CD14-positive monocyte (primary cell): Measurements from ENCODE around the gene ATP5PO. TPM values are rescaled to one million over a fixed set of nuclear protein-coding genes. Genes with fewer than 3 reads are reported as not detected.

Experiments
- DNase-seq, 3 donors: peaks; one replicate each; pipeline ENCODE4 v3.0.0-alpha.2; 2011 to 2022
- H2AFZ ChIP-seq: 2 replicates; pipeline ENCODE4 v1.6.0; 2012; ENCODE audit warnings: mild to moderate bottlenecking, low read depth, low read length, inconsistent platforms; ENCODE audit not compliant: insufficient read depth, poor library complexity, severe bottlenecking
- H3K27ac ChIP-seq, 2 donors: 1 replicate in 1 of 2; 2 replicates in 1 of 2; pipeline ENCODE4 v1.5.1; 2012 to 2013; ENCODE audit warnings: low read length in 2 of 2, control low read depth in 1 of 2, inconsistent platforms in 1 of 2, low read depth in 1 of 2, mild to moderate bottlenecking in 1 of 2
- H3K27me3 ChIP-seq, 2 donors: one replicate each; pipeline versions ENCODE4 v1.6.0 to v1.6.1; 2011 to 2013; ENCODE audit warnings: low read length in 2 of 2; ENCODE audit not compliant: control insufficient read depth in 2 of 2, insufficient read depth in 2 of 2
- H3K36me3 ChIP-seq, 2 donors: replicated peaks in 1 of 2; 1 replicate in 1 of 2; 2 replicates in 1 of 2; pipeline versions ENCODE4 v1.5.1 to v1.6.1; 2012 to 2013; ENCODE audit warnings: low read length in 2 of 2, control low read depth in 1 of 2, inconsistent platforms in 1 of 2, mild to moderate bottlenecking in 1 of 2; ENCODE audit not compliant: insufficient read depth in 2 of 2, control insufficient read depth in 1 of 2
- H3K4me1 ChIP-seq, 2 donors: 1 replicate in 1 of 2; 2 replicates in 1 of 2; pipeline versions ENCODE4 v1.5.1 to v1.6.1; 2012 to 2013; ENCODE audit warnings: low read length in 2 of 2, control low read depth in 1 of 2, inconsistent platforms in 1 of 2, mild to moderate bottlenecking in 1 of 2, moderate library complexity in 1 of 2; ENCODE audit not compliant: insufficient read depth in 2 of 2, control insufficient read depth in 1 of 2
- H3K4me2 ChIP-seq: replicated peaks from 2 replicates; pipeline ENCODE3; 2012; ENCODE audit warnings: low read length, moderate library complexity, mild to moderate bottlenecking; ENCODE audit not compliant: poor library complexity, severe bottlenecking; ENCODE audit errors: extremely low read depth
- H3K4me3 ChIP-seq, 3 experiments: fragments of 200-600 bp in 1 of 3; sonication (generic) in 1 of 3; replicated peaks in 1 of 3; 1 replicate in 2 of 3; 2 replicates in 1 of 3; pipeline ENCODE4 v1.5.1; 2011 to 2013; ENCODE audit warnings: low read length in 3 of 3, mild to moderate bottlenecking in 3 of 3, control low read depth in 2 of 3, low read depth in 2 of 3, inconsistent platforms in 1 of 3, moderate library complexity in 1 of 3
- H3K79me2 ChIP-seq: 2 replicates; pipeline ENCODE4 v1.6.0; 2012; ENCODE audit warnings: mild to moderate bottlenecking, control low read depth, inconsistent platforms, low read length, moderate library complexity; ENCODE audit not compliant: insufficient read depth
- H3K9ac ChIP-seq: 2 replicates; pipeline ENCODE4 v1.6.0; 2017; ENCODE audit warnings: low read length, mild to moderate bottlenecking; ENCODE audit not compliant: insufficient read depth, poor library complexity, severe bottlenecking
- H3K9me3 ChIP-seq, 2 donors: replicated peaks in 1 of 2; 1 replicate in 1 of 2; 2 replicates in 1 of 2; pipeline versions ENCODE4 v1.5.1 to v1.6.1; 2012 to 2013; ENCODE audit warnings: low read length in 2 of 2, control low read depth in 1 of 2; ENCODE audit not compliant: control insufficient read depth in 1 of 2, insufficient read depth in 1 of 2
- H4K20me1 ChIP-seq: 2 replicates; pipeline ENCODE4 v1.6.0; 2012; ENCODE audit warnings: mild to moderate bottlenecking, low read length, control low read depth, moderate library complexity; ENCODE audit not compliant: insufficient read depth
- H3K27ac Mint-ChIP-seq, 7 donors: one replicate each; pipeline ENCODE4 v1.8.0; 2020; ENCODE audit warnings: mild to moderate bottlenecking in 7 of 7, mixed read lengths in 7 of 7, moderate library complexity in 6 of 7, inconsistent platforms in 2 of 7
- H3K27me3 Mint-ChIP-seq, 3 donors: one replicate each; pipeline ENCODE4 v1.8.0; 2021 to 2022; ENCODE audit warnings: low read depth in 3 of 3, mild to moderate bottlenecking in 3 of 3, mixed read lengths in 3 of 3, moderate library complexity in 3 of 3, inconsistent platforms in 1 of 3
- H3K36me3 Mint-ChIP-seq, 2 donors: one replicate each; pipeline ENCODE4 v1.8.0; 2020; ENCODE audit warnings: mixed read lengths in 2 of 2, inconsistent platforms in 1 of 2, mild to moderate bottlenecking in 1 of 2
- H3K4me1 Mint-ChIP-seq: one replicate; pipeline ENCODE4 v1.8.0; 2020; ENCODE audit warnings: mild to moderate bottlenecking, mixed read lengths
- H3K4me3 Mint-ChIP-seq, 2 donors: one replicate each; pipeline ENCODE4 v1.8.0; 2020; ENCODE audit warnings: mild to moderate bottlenecking in 2 of 2, mixed read lengths in 2 of 2, moderate library complexity in 1 of 2
- H3K9me3 Mint-ChIP-seq, 7 donors: one replicate each; pipeline ENCODE4 v1.8.0; 2020 to 2022; ENCODE audit warnings: mixed read lengths in 7 of 7, mild to moderate bottlenecking in 6 of 7, moderate library complexity in 6 of 7, inconsistent platforms in 2 of 7
- CTCF ChIP-seq: fragments of 200-600 bp; IDR thresholded peaks from one replicate; pipeline ENCODE4 v1.8.0; 2022; ENCODE audit warnings: antibody characterized with exemption, mild to moderate bottlenecking
- WGBS: methylation state at CpG from one replicate; pipeline ENCODE4 v1.1.5; 2013; ENCODE audit warnings: missing lambda C conversion rate; ENCODE audit not compliant: insufficient coverage; 5-methylcytosine and 5-hydroxymethylcytosine counted together
- intact Hi-C, 2 donors: fragments of 100-400 bp; cut with micrococcal nuclease; formaldehyde crosslinking; loops; one replicate each; pipeline versions ENCODE4 v1.15.0 to v1.15.1; 2023
- polyA plus RNA-seq, 3 donors: library from polyadenylated mRNA; depleted of rRNA in 1 of 3; unstranded in 2 of 3; stranded (reverse) in 1 of 3; fragments of 300-500 nt in 2 of 3; fragments of >200 nt in 1 of 3; fragmentation: Illumina TruSeq in 2 of 3; gene quantifications; 1 replicate in 2 of 3; 2 replicates in 1 of 3; pipeline ENCODE4 v1.2.3, GENCODE V29; 2012 to 2021

The ATP5PO gene
- polyA plus RNA-seq, 3 donors: 153 to 397 (median 393) TPM

DNA sequence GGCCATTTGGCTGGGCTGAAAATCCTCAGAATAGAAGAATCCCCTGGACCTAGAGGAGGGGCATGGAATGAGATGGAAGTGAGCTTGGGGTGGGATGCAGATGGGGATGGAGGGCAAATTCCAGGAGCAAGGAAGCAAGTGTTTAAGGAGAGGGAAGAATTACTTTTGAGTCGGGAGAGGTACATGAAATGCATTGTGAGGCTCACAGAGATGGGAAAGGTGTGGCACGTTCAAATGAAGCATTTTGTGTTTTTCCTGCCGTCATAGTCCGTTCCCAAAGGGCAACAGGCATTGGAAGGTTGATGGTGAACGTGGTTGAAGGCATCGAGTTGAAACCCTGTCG lies 30.5 kb downstream of the ATP5PO start:
- Mint-ChIP-seq H3K4me3 (no peak overlapping the region), H3K36me3 (no peaks in the 10 kb centered on the region), H3K4me1 (no peaks in the 10 kb centered on the region), H3K27ac (peak overlapping the region in 1 of 7 donors; percentile 9), H3K27me3 (peaks cover 1 to 6% (median 2%) of the 10 kb centered on the region in 3 donors), H3K9me3 (peaks cover 0 to 2% (median 0%) of the 10 kb centered on the region in 7 donors)
- Histone ChIP-seq H3K79me2 (no peaks in the 10 kb centered on the region), H4K20me1 (no peaks in the 10 kb centered on the region), H3K36me3 (no peaks in the 10 kb centered on the region), H3K4me1 (no peaks in the 10 kb centered on the region), H3K27ac (no peak overlapping the region), H3K9me3 (no peaks in the 10 kb centered on the region), H3K4me3 (no peak overlapping the region), H2AFZ (no peak overlapping the region), H3K27me3 (no peaks in the 10 kb centered on the region), H3K9ac (no peak overlapping the region), H3K4me2 (no peak overlapping the region)
- 96% methylated on average over 4 of the region's 7 CpGs for WGBS
- intact Hi-C loops: no loop called here
- TF ChIP-seq CTCF: no peak
- DNase-seq: no peak

- Histone ChIP-seq H3K9me3 (no peaks in the 10 kb centered on the region), H3K4me2 (no peak overlapping the region), H2AFZ (no peak overlapping the region), H4K20me1 (no peaks in the 10 kb centered on the region), H3K27me3 (no peaks in the 10 kb centered on the region), H3K36me3 (no peaks in the 10 kb centered on the region), H3K9ac (no peak overlapping the region), H3K27ac (no peak overlapping the region), H3K4me1 (no peaks in the 10 kb centered on the region), H3K79me2 (no peaks in the 10 kb centered on the region), H3K4me3 (no peak overlapping the region)
- TF ChIP-seq CTCF: no peak
- H3K4me3 Mint-ChIP-seq: no peak overlapping the region
- WGBS: 73% methylated on average over 18 of the region's 20 CpGs
- H3K36me3 Mint-ChIP-seq: no peaks in the 10 kb centered on the region
- DNase-seq: no peak
- H3K27ac Mint-ChIP-seq: peak overlapping the region in 1 of 7 donors; percentile 9
- intact Hi-C loops: no loop called here
- no peaks in the 10 kb centered on the region for H3K4me1 Mint-ChIP-seq
- peaks cover 1 to 6% (median 2%) of the 10 kb centered on the region in 3 donors for H3K27me3 Mint-ChIP-seq
- H3K9me3 Mint-ChIP-seq: peaks cover 0 to 2% (median 0%) of the 10 kb centered on the region in 7 donors
Measured at GRCh38 chr21:33884376-33885171, 31.0 kb downstream of the ATP5PO start.
